SJCRH30 (cell line): ENCODE data around the gene BBX. TPM values are rescaled to one million over a fixed set of nuclear protein-coding genes. Genes with fewer than 3 reads are reported as not detected.
A peak's percentile ranks its signal among the peaks of the same experiment; 100 is the strongest.

Source experiments
- DNase-seq, 2 experiments: peaks; one replicate each; pipeline ENCODE4 v3.0.0-alpha.2; 2015 to 2020
- H3K27ac ChIP-seq: fragments of 250-450 bp; sonication (Bioruptor Pico); 2 replicates; pipeline ENCODE4 v1.5.1; 2020; ENCODE audit warnings: mild to moderate bottlenecking, moderate library complexity
- H3K27me3 ChIP-seq: fragments of 250-450 bp; sonication (Bioruptor Pico); 2 replicates; pipeline ENCODE4 v1.5.1; 2020; ENCODE audit warnings: mild to moderate bottlenecking, moderate library complexity
- H3K36me3 ChIP-seq: fragments of 250-450 bp; sonication (Bioruptor Pico); 2 replicates; pipeline ENCODE4 v1.5.1; 2020; ENCODE audit warnings: mild to moderate bottlenecking, moderate library complexity
- H3K4me1 ChIP-seq: fragments of 250-450 bp; sonication (Bioruptor Pico); 2 replicates; pipeline ENCODE4 v1.5.1; 2020; ENCODE audit warnings: mild to moderate bottlenecking, moderate library complexity
- H3K4me3 ChIP-seq: fragments of 250-450 bp; sonication (Bioruptor Pico); 2 replicates; pipeline ENCODE4 v1.5.1; 2020; ENCODE audit warnings: mild to moderate bottlenecking, moderate library complexity
- H3K9me3 ChIP-seq: fragments of 250-450 bp; sonication (Bioruptor Pico); replicated peaks from 2 replicates; pipeline ENCODE4 v1.5.1; 2020; ENCODE audit warnings: mild to moderate bottlenecking, moderate library complexity
- total RNA-seq: library from RNA; depleted of rRNA; stranded (reverse); fragments of >200 nt; shearing (Covaris generic); gene quantifications from 2 replicates; pipeline ENCODE4 v1.2.3, GENCODE V29; 2014; rRNA removed

BBX gene
- total RNA-seq: 40.2 and 54.0 TPM in 2 replicates

GRCh38 chr3:107522510-107523288 is at the start of gene BBX:
BBX (plus strand) TSS chr3:107522962; CDS start chr3:107710461, 187,499 bp downstream.
- H3K4me3 ChIP-seq: peak within 1 kb of the TSS; percentile 90
- H3K36me3 ChIP-seq: no peaks in the 10 kb centered on the region
- DNase-seq: peak; percentile 88 to 93
- no peaks in the 10 kb centered on the region for H3K27me3 ChIP-seq
- peak within 1 kb of the TSS; percentile 66 for H3K27ac ChIP-seq
- no peaks in the 10 kb centered on the region for H3K9me3 ChIP-seq
- H3K4me1 ChIP-seq: peaks cover 3% of the 10 kb centered on the region; the same call in 1 of the 2 replicates

DNA sequence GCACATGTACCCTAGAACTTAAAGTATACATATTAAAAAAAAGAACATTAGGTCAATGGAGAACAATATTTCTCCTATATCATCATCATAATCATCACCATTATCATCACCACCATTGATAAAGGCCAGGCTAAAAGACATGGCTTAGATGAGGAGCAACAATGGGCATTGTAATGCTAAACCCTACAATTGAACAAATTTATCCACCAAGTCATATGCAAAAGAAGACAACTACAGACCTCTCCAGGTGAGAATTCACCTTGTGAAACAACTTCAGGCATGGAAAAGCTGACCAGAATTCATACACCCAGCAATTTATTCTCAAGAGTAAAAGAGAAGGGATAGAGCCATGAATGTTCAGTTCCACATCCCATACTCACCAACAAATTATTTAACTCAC is 46.3 kb upstream of the BBX start:
- no peaks in the 10 kb centered on the region for H3K4me1 ChIP-seq
- no peak for DNase-seq
- no peak overlapping the region for H3K4me3 ChIP-seq
- H3K9me3 ChIP-seq: no peaks in the 10 kb centered on the region
- no peaks in the 10 kb centered on the region for H3K36me3 ChIP-seq
- H3K27ac ChIP-seq: no peak overlapping the region
- no peaks in the 10 kb centered on the region for H3K27me3 ChIP-seq

DNA sequence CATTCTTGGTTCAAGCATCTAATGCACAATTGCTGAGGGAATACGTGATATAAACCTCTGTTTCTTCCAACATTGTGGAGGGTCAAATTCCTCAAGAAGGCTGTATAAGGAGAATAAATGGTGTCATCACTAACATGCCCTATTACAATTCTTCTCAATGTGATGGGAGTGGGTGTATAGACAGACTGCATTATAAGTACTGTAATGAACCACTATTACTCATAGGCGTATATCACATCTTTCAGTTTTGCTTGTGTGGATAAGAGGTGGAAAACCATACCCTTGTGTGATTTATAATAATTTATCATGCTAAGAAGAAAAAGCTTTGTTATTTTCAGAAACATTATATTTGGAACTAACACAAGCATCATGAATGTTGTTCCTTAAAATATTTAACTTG is 35.3 kb upstream of the BBX start:
- H3K4me3 ChIP-seq: no peak overlapping the region
- no peaks in the 10 kb centered on the region for H3K4me1 ChIP-seq
- no peaks in the 10 kb centered on the region for H3K27me3 ChIP-seq
- no peak for DNase-seq
- H3K36me3 ChIP-seq: no peaks in the 10 kb centered on the region
- H3K27ac ChIP-seq: no peak overlapping the region
- H3K9me3 ChIP-seq: no peaks in the 10 kb centered on the region

GRCh38 chr3:107488942-107489341 is 33.8 kb upstream of the BBX start:
- no peaks in the 10 kb centered on the region for H3K4me1 ChIP-seq
- no peak for DNase-seq

DNA sequence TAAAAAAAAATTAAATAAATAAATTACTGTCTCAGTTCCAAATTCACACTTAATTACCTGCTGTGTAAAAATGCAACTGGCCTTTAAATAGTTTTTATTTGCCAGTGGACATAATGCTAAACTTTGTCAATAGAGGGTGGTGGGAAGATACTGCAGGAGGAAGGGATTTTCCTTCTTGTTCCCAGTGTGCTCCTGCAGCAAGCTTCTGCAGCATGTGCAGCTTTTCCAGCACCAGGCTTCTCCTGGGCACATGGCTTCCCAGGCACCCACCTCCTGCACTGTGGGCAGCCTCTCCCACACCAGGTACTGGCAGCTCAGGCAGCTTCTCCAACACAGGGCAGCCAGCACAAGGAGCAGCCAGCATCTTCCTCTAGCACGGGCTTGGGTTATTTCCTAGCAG is 29.6 kb upstream of the BBX start:
- no peak for DNase-seq
- Histone ChIP-seq H3K4me1 (no peaks in the 10 kb centered on the region), H3K36me3 (no peaks in the 10 kb centered on the region), H3K27me3 (no peaks in the 10 kb centered on the region), H3K27ac (no peak overlapping the region), H3K4me3 (no peak overlapping the region), H3K9me3 (no peaks in the 10 kb centered on the region)

More at GRCh38 chr3:107488942-107489341, 33.8 kb upstream of the BBX start:
- Histone ChIP-seq H3K36me3 (no peaks in the 10 kb centered on the region), H3K27me3 (no peaks in the 10 kb centered on the region), H3K27ac (no peak overlapping the region), H3K9me3 (no peaks in the 10 kb centered on the region), H3K4me3 (no peak overlapping the region)

GRCh38 chr3:107496855-107497254 is 25.9 kb upstream of the BBX start:
- H3K36me3 ChIP-seq: no peaks in the 10 kb centered on the region
- no peak overlapping the region for H3K27ac ChIP-seq
- no peak overlapping the region for H3K4me3 ChIP-seq
- H3K9me3 ChIP-seq: no peaks in the 10 kb centered on the region
- H3K4me1 ChIP-seq: no peaks in the 10 kb centered on the region
- H3K27me3 ChIP-seq: no peaks in the 10 kb centered on the region
- DNase-seq: no peak

DNA sequence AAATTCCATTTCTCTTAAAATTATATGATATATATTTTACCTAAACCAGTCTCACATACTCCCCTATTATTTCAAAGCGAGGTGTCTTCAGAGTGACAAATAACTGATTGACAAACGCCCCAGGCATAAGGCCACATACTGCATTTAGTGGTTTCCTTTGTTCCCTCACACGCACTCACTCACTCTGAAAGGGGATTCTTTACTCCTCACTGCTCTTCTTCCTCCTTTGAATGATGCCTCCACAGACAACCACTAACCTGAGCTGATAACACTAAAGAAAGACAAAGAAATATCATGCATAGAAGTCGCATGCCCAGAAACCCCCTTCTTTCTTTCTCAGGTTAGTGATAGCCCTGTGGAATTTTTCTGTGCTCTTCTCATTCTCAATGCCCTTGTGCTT is 24.1 kb upstream of the BBX start:
- H3K4me1 ChIP-seq: no peaks in the 10 kb centered on the region

GRCh38 chr3:107506458-107506857 is 16.3 kb upstream of the BBX start:
- DNase-seq: no peak
- no peaks in the 10 kb centered on the region for H3K9me3 ChIP-seq
- no peaks in the 10 kb centered on the region for H3K36me3 ChIP-seq
- H3K27ac ChIP-seq: no peak overlapping the region
- no peaks in the 10 kb centered on the region for H3K4me1 ChIP-seq
- H3K4me3 ChIP-seq: no peak overlapping the region
- no peaks in the 10 kb centered on the region; the same call in 1 of the 2 replicates for H3K27me3 ChIP-seq

More for the DNA sequence above, 24.1 kb upstream of the BBX start:
- H3K27ac ChIP-seq: no peak overlapping the region
- DNase-seq: no peak
- H3K27me3 ChIP-seq: no peaks in the 10 kb centered on the region
- H3K9me3 ChIP-seq: no peaks in the 10 kb centered on the region
- H3K36me3 ChIP-seq: no peaks in the 10 kb centered on the region
- no peak overlapping the region for H3K4me3 ChIP-seq

DNA sequence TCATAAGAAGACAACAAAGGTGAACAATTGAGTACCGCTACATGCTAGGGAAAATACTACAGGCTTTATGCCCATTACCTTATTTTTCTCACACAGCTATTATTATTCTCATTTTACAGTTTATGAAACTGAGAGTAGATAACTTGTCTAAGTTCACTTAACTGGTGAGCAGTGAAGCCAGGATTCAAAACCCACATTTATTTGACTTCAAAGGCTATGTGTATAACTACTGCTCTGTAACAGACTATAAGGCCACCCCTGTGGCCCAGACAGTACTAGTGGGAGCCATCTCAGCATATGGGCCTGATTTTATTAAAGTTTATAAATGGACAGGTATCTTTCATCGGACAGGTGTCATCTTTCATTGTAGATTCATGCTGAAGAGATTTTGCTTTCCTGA is 14.4 kb upstream of the BBX start:
- no peaks in the 10 kb centered on the region for H3K4me1 ChIP-seq
- H3K4me3 ChIP-seq: no peak overlapping the region
- H3K27ac ChIP-seq: no peak overlapping the region
- no peak for DNase-seq
- H3K27me3 ChIP-seq: no peaks in the 10 kb centered on the region; the same call in 1 of the 2 replicates
- no peaks in the 10 kb centered on the region for H3K9me3 ChIP-seq
- H3K36me3 ChIP-seq: no peaks in the 10 kb centered on the region

- DNase-seq: no peak
- Histone ChIP-seq H3K4me1 (no peaks in the 10 kb centered on the region), H3K27me3 (no peaks in the 10 kb centered on the region), H3K4me3 (no peak overlapping the region), H3K27ac (no peak overlapping the region), H3K36me3 (no peaks in the 10 kb centered on the region), H3K9me3 (no peaks in the 10 kb centered on the region)
Measured at GRCh38 chr3:107512108-107512507, 10.7 kb upstream of the BBX start.

- Histone ChIP-seq H3K4me3 (no peak overlapping the region), H3K9me3 (no peaks in the 10 kb centered on the region), H3K27ac (no peak overlapping the region), H3K36me3 (no peaks in the 10 kb centered on the region), H3K27me3 (no peaks in the 10 kb centered on the region), H3K4me1 (no peaks in the 10 kb centered on the region)
- DNase-seq: no peak
Measured at GRCh38 chr3:107514453-107514852, 8.3 kb upstream of the BBX start.

- Histone ChIP-seq H3K4me3 (no peak overlapping the region), H3K27me3 (no peaks in the 10 kb centered on the region), H3K36me3 (no peaks in the 10 kb centered on the region), H3K4me1 (no peaks in the 10 kb centered on the region), H3K9me3 (no peaks in the 10 kb centered on the region), H3K27ac (no peak overlapping the region)
- DNase-seq: no peak
Measured at GRCh38 chr3:107516475-107516874, 6.3 kb upstream of the BBX start.

DNA sequence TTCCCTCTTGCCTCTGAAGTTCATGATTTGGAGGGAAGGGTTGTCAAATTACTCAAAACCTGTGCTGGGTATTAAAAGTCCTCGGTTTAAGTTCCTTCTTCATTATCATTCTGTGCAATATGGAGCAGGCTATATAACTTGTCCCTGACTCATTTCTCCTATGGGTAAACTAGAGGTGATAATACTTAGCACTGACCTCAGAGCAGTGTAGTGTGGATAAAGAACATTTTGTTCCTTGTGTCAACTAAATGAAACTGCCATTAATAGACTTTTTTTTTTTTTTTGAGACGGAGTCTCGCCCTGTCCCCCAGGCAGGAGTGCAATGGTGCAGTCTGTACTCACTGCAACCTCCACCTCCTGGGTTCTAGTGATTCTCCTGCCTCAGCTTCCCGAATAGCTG is 2.2 kb upstream of the BBX start:
- Histone ChIP-seq H3K4me3 (no peak overlapping the region), H3K36me3 (no peaks in the 10 kb centered on the region), H3K27me3 (no peaks in the 10 kb centered on the region), H3K27ac (no peak overlapping the region), H3K9me3 (no peaks in the 10 kb centered on the region), H3K4me1 (peaks cover 3% of the 10 kb centered on the region; the same call in 1 of the 2 replicates)
- no peak for DNase-seq

GRCh38 chr3:107521469-107522059 is 1.2 kb upstream of the BBX start:
- no peaks in the 10 kb centered on the region for H3K36me3 ChIP-seq
- no peak overlapping the region for H3K27ac ChIP-seq
- H3K9me3 ChIP-seq: no peaks in the 10 kb centered on the region
- H3K4me3 ChIP-seq: no peak overlapping the region
- no peak for DNase-seq
- H3K27me3 ChIP-seq: no peaks in the 10 kb centered on the region
- H3K4me1 ChIP-seq: peaks cover 3% of the 10 kb centered on the region; the same call in 1 of the 2 replicates

GRCh38 chr3:107523289-107523538 is 452 bp downstream of the BBX start:
- H3K4me1 ChIP-seq: peaks cover 3% of the 10 kb centered on the region; the same call in 1 of the 2 replicates
- peak overlapping the region; percentile 90 for H3K4me3 ChIP-seq
- no peaks in the 10 kb centered on the region for H3K27me3 ChIP-seq
- peak overlapping the region; percentile 66 for H3K27ac ChIP-seq
- DNase-seq: no peak
- no peaks in the 10 kb centered on the region for H3K9me3 ChIP-seq
- H3K36me3 ChIP-seq: no peaks in the 10 kb centered on the region
